Hepatocyte (in vitro differentiated cells): ENCODE data around the gene NF2. TPM values are rescaled to one million over a fixed set of nuclear protein-coding genes. Genes with fewer than 3 reads are reported as not detected.
"Not testable (repeated sequence)": the region's sequence is repeated elsewhere in the genome, so short reads cannot be mapped to it uniquely, and the experiment has no call there.

ENCODE experiments used
- DNase-seq: peaks from one replicate; pipeline ENCODE4 v3.0.0-alpha.2; 2016; ENCODE audit warnings: low spot score
- H2AFZ ChIP-seq: fragments of 200-600 bp; sonication (generic); 2 replicates; pipeline ENCODE4 v1.6.0; 2016; ENCODE audit warnings: antibody characterized with exemption, mild to moderate bottlenecking
- H3K27ac ChIP-seq: fragments of 200-600 bp; sonication (generic); 2 replicates; pipeline ENCODE4 v1.5.1; 2016; ENCODE audit warnings: mild to moderate bottlenecking
- H3K27me3 ChIP-seq: fragments of 200-600 bp; sonication (generic); 2 replicates; pipeline ENCODE4 v1.6.1; 2016
- H3K36me3 ChIP-seq: fragments of 200-600 bp; sonication (generic); replicated peaks from 2 replicates; pipeline ENCODE4 v1.5.1; 2016; ENCODE audit warnings: low read depth; ENCODE audit not compliant: insufficient read depth
- H3K4me1 ChIP-seq: fragments of 200-600 bp; sonication (generic); 2 replicates; pipeline ENCODE4 v1.5.1; 2016; ENCODE audit warnings: mild to moderate bottlenecking, moderate library complexity; ENCODE audit not compliant: insufficient read depth
- H3K4me2 ChIP-seq: fragments of 200-600 bp; sonication (generic); 2 replicates; pipeline ENCODE4 v1.6.0; 2016
- H3K4me3 ChIP-seq: fragments of 200-600 bp; sonication (generic); 2 replicates; pipeline ENCODE4 v1.5.1; 2016; ENCODE audit warnings: mild to moderate bottlenecking
- H3K79me2 ChIP-seq: fragments of 200-600 bp; sonication (generic); 2 replicates; pipeline ENCODE4 v1.6.0; 2017; ENCODE audit warnings: mild to moderate bottlenecking
- H3K9me2 ChIP-seq: fragments of 200-600 bp; sonication (generic); replicated peaks from 2 replicates; pipeline ENCODE4 v1.6.0; 2017; ENCODE audit warnings: mild to moderate bottlenecking; ENCODE audit not compliant: insufficient read depth
- H3K9me3 ChIP-seq: fragments of 200-600 bp; sonication (generic); 2 replicates; pipeline ENCODE4 v1.5.1; 2016; ENCODE audit warnings: low read depth, mild to moderate bottlenecking
- H4K20me1 ChIP-seq: fragments of 200-600 bp; sonication (generic); 2 replicates; pipeline ENCODE4 v1.6.0; 2016; ENCODE audit warnings: mild to moderate bottlenecking; ENCODE audit not compliant: insufficient read depth, poor library complexity, severe bottlenecking
- CTCF ChIP-seq: fragments of 200-600 bp; sonication (generic); IDR thresholded peaks from 2 replicates; pipeline ENCODE4 v1.5.1; 2016; ENCODE audit warnings: antibody characterized with exemption, mild to moderate bottlenecking; ENCODE audit not compliant: poor library complexity
- EZH2 ChIP-seq: fragments of 200-600 bp; sonication (generic); IDR thresholded peaks from 2 replicates; pipeline ENCODE4 v1.6.1; 2016; ENCODE audit warnings: antibody characterized with exemption, mild to moderate bottlenecking, borderline replicate concordance
- EZH2phosphoT487 ChIP-seq: fragments of 200-600 bp; sonication (generic); IDR thresholded peaks from one replicate; pipeline ENCODE4 v1.6.1; 2018; ENCODE audit warnings: antibody characterized with exemption, mild to moderate bottlenecking, low read depth, moderate library complexity; ENCODE audit not compliant: unreplicated experiment, severe bottlenecking
- WGBS: methylation state at CpG from one replicate; pipeline ENCODE4 v1.1.6; 2016; ENCODE audit warnings: low lambda C conversion rate; ENCODE audit errors: missing lambda C conversion rate; 5-methylcytosine and 5-hydroxymethylcytosine counted together
- polyA plus RNA-seq: library from polyadenylated mRNA; unstranded; fragments of >200 nt; fragmentation: Nextera tagmentation; extraction: Ambion mirVana; gene quantifications from 2 replicates; pipeline ENCODE4 v1.2.1, GENCODE V29; 2016
- total RNA-seq: library from RNA; depleted of rRNA; stranded (reverse); fragments of >200 nt; gene quantifications from 2 replicates; pipeline ENCODE4 v1.2.3, GENCODE V29; 2014

Gene NF2
- total and polyA plus RNA-seq, 2 experiments from 2014 or later = 18.5 to 30.7 TPM

- TF ChIP-seq CTCF = no peak
- TF ChIP-seq EZH2phosphoT487 = no peak
- TF ChIP-seq EZH2 = no peak
- no peaks in the 10 kb centered on the region for H3K27me3 ChIP-seq
- H3K4me2 ChIP-seq = peak overlapping the region; percentile 80
- H4K20me1 ChIP-seq = no peaks in the 10 kb centered on the region
- peaks cover 14% of the 10 kb centered on the region for H3K79me2 ChIP-seq
- DNase-seq = no peak
- peak overlapping the region; percentile 92 for H3K27ac ChIP-seq
- no peaks in the 10 kb centered on the region for H3K36me3 ChIP-seq
- no peaks in the 10 kb centered on the region for H3K9me3 ChIP-seq
- H3K9me2 ChIP-seq = no peaks in the 10 kb centered on the region
- peak overlapping the region; percentile 44 for H2AFZ ChIP-seq
- H3K4me3 ChIP-seq = no peak overlapping the region
- H3K4me1 ChIP-seq = no peaks in the 10 kb centered on the region
- WGBS = 87% methylated on average over 12 of the region's 12 CpGs
Observed at GRCh38 chr22:29581799-29582198, 21.6 kb upstream of the NF2 start.

GRCh38 chr22:29584975-29585374 lies 18.5 kb upstream of the NF2 start:
- Histone ChIP-seq H3K4me2 (no peak overlapping the region), H3K79me2 (no peaks in the 10 kb centered on the region), H3K9me2 (no peaks in the 10 kb centered on the region), H3K27ac (no peak overlapping the region), H3K4me1 (no peaks in the 10 kb centered on the region), H4K20me1 (no peaks in the 10 kb centered on the region), H3K9me3 (no peaks in the 10 kb centered on the region), H3K36me3 (no peaks in the 10 kb centered on the region), H3K27me3 (no peaks in the 10 kb centered on the region), H2AFZ (no peak overlapping the region), H3K4me3 (no peak overlapping the region)
- no peak for DNase-seq
- 97% methylated on average over 5 of the region's 5 CpGs for WGBS
- TF ChIP-seq EZH2phosphoT487 (no peak), EZH2 (no peak), CTCF (no peak)

- not testable (repeated sequence) for DNase-seq, H3K4me1 ChIP-seq, H3K4me2 ChIP-seq, H3K9me2 ChIP-seq, H3K4me3 ChIP-seq, H3K27ac ChIP-seq, H3K79me2 ChIP-seq, H4K20me1 ChIP-seq, H2AFZ ChIP-seq, H3K27me3 ChIP-seq, H3K9me3 ChIP-seq, H3K36me3 ChIP-seq
- 88% methylated on average over 4 of the region's 4 CpGs for WGBS
Observed at GRCh38 chr22:29586193-29586705, 17.2 kb upstream of the NF2 start.

GRCh38 chr22:29587938-29588699 lies 15.3 kb upstream of the NF2 start:
- Histone ChIP-seq H3K9me2 (no peaks in the 10 kb centered on the region), H4K20me1 (no peaks in the 10 kb centered on the region), H3K79me2 (no peaks in the 10 kb centered on the region), H2AFZ (no peak overlapping the region), H3K4me1 (no peaks in the 10 kb centered on the region), H3K27ac (no peak overlapping the region), H3K9me3 (no peaks in the 10 kb centered on the region), H3K4me3 (no peak overlapping the region), H3K27me3 (no peaks in the 10 kb centered on the region), H3K4me2 (no peak overlapping the region), H3K36me3 (no peaks in the 10 kb centered on the region)
- DNase-seq = no peak
- WGBS = 87% methylated on average over 9 of the region's 9 CpGs
- TF ChIP-seq CTCF = no peak
- no peak for TF ChIP-seq EZH2phosphoT487
- no peak for TF ChIP-seq EZH2
